Caco-2 (cell line): ENCODE measurements around the gene SESN2. TPM values are rescaled to one million over a fixed set of nuclear protein-coding genes. Genes with fewer than 3 reads are reported as not detected.
"Not testable (repeated sequence)": the region's sequence is repeated elsewhere in the genome, so short reads cannot be mapped to it uniquely, and the experiment has no call there.

ENCODE experiments used
- BruUV-seq: library from RNA; stranded (reverse); fragments of 400-500 nt; replicated peaks from 2 replicates; lab custom pipeline; 2021; lab: Mats Ljungman, UMichigan
- CTCF ChIA-PET: fragments of 300-600 bp; sonication (Branson Sonifier 250); formaldehyde crosslinking; loops from one replicate; lab custom pipeline; 2022; ENCODE audit warnings: antibody characterized with exemption; lab: Charles Lee
- POLR2A ChIA-PET: fragments of 300-600 bp; sonication (Branson Sonifier 250); formaldehyde crosslinking; loops from one replicate; lab custom pipeline; 2022; ENCODE audit warnings: antibody characterized with exemption; lab: Charles Lee
- DNase-seq, 2 experiments: peaks; one replicate each; pipeline versions ENCODE4 v3.0.0 to v3.0.0-alpha.2; 2020 to 2022
- H3K27me3 ChIP-seq: replicated peaks from 2 replicates; pipeline ENCODE4 v1.6.0; 2011; ENCODE audit warnings: low read length; ENCODE audit not compliant: control insufficient read depth, insufficient read depth
- H3K36me3 ChIP-seq: 2 replicates; pipeline ENCODE4 v1.5.1; 2011; ENCODE audit warnings: low read length; ENCODE audit not compliant: control insufficient read depth, insufficient read depth
- H3K4me1 ChIP-seq: fragments of 250-450 bp; sonication (Bioruptor Pico); 2 replicates; pipeline ENCODE4 v1.5.1; 2020; ENCODE audit warnings: mild to moderate bottlenecking
- H3K4me3 ChIP-seq: 2 replicates; pipeline ENCODE4 v1.5.1; 2011; ENCODE audit warnings: low read depth, mild to moderate bottlenecking, control low read depth, low read length
- H3K9me3 ChIP-seq: fragments of 250-450 bp; sonication (Bioruptor Pico); 2 replicates; pipeline ENCODE4 v1.5.1; 2020; ENCODE audit warnings: mild to moderate bottlenecking, moderate library complexity
- H3K27ac Mint-ChIP-seq: one replicate; pipeline ENCODE4 v1.8.0; 2022; ENCODE audit warnings: mixed read lengths; ENCODE audit not compliant: unreplicated experiment
- H3K27me3 Mint-ChIP-seq: one replicate; pipeline ENCODE4 v1.8.0; 2022; ENCODE audit warnings: mixed read lengths; ENCODE audit not compliant: insufficient read depth, unreplicated experiment
- H3K36me3 Mint-ChIP-seq: one replicate; pipeline ENCODE4 v1.8.0; 2022; ENCODE audit warnings: mild to moderate bottlenecking, mixed read lengths; ENCODE audit not compliant: insufficient read depth, unreplicated experiment
- H3K4me1 Mint-ChIP-seq: one replicate; pipeline ENCODE4 v1.8.0; 2022; ENCODE audit warnings: low read depth, mixed read lengths; ENCODE audit not compliant: unreplicated experiment
- H3K4me3 Mint-ChIP-seq: one replicate; pipeline ENCODE4 v1.8.0; 2022; ENCODE audit warnings: mild to moderate bottlenecking, moderate library complexity, mixed read lengths; ENCODE audit not compliant: unreplicated experiment
- H3K9me3 Mint-ChIP-seq: one replicate; pipeline ENCODE4 v1.8.0; 2022; ENCODE audit warnings: mixed read lengths; ENCODE audit not compliant: unreplicated experiment
- CTCF ChIP-seq, 2 experiments: fragments of 200-600 bp in 1 of 2; IDR thresholded peaks; 1 replicate in 1 of 2; 2 replicates in 1 of 2; pipeline versions ENCODE4 v1.5.1 to v1.8.0; 2011 to 2022; ENCODE audit warnings: antibody characterized with exemption in 1 of 2, control low read depth in 1 of 2, inconsistent platforms in 1 of 2, low read depth in 1 of 2, low read length in 1 of 2, mild to moderate bottlenecking in 1 of 2, moderate library complexity in 1 of 2; ENCODE audit not compliant: insufficient read depth in 1 of 2, severe bottlenecking in 1 of 2, unreplicated experiment in 1 of 2
- intact Hi-C: fragments of 100-400 bp; cut with micrococcal nuclease; formaldehyde crosslinking; loops from one replicate; pipeline ENCODE4 v1.10.0; 2022; ENCODE audit not compliant: unreplicated experiment
- total RNA-seq: library from RNA; stranded (reverse); gene quantifications from 2 replicates; pipeline ENCODE4 v1.2.3, GENCODE V29; 2022

SESN2 gene
- total RNA-seq, 1 experiment from 2014 or later, result 34.5 TPM

GRCh38 chr1:28326984-28327383 lies 67.7 kb downstream of the SESN2 start:
- Histone ChIP-seq H3K27me3 (no peaks in the 10 kb centered on the region), H3K36me3 (no peaks in the 10 kb centered on the region), H3K4me1 (peaks cover 9% of the 10 kb centered on the region), H3K9me3 (no peaks in the 10 kb centered on the region), H3K4me3 (no peak overlapping the region)
- intact Hi-C loops, result no loop called here
- POLR2A ChIA-PET, result no interaction called here
- Mint-ChIP-seq H3K4me1 (peaks cover 15% of the 10 kb centered on the region), H3K4me3 (no peak overlapping the region), H3K9me3 (no peaks in the 10 kb centered on the region), H3K27me3 (no peaks in the 10 kb centered on the region), H3K36me3 (peaks cover 16% of the 10 kb centered on the region), H3K27ac (no peak overlapping the region)
- CTCF ChIA-PET, result no interaction called here
- DNase-seq, result no peak
- TF ChIP-seq CTCF (IDR thresholded peaks at IDR 0.05; ENCODE audit: insufficient read depth in 1 of 2, low read depth in 1 of 2, low read length in 1 of 2, severe bottlenecking in 1 of 2, unreplicated experiment in 1 of 2), result no peak
- BruUV-seq, result no TSS peak

GRCh38 chr1:28327431-28327830 lies 68.1 kb downstream of the SESN2 start:
- H3K27me3 ChIP-seq, H3K36me3 ChIP-seq, H3K4me3 ChIP-seq, H3K9me3 ChIP-seq, H3K9me3 Mint-ChIP-seq, H3K4me1 ChIP-seq, H3K27me3 Mint-ChIP-seq, BruUV-seq, intact Hi-C loops, DNase-seq, H3K4me3 Mint-ChIP-seq, POLR2A ChIA-PET: not testable (repeated sequence)
- H3K27ac Mint-ChIP-seq, result peak overlapping the region; percentile 95
- peaks cover 15% of the 10 kb centered on the region for H3K4me1 Mint-ChIP-seq
- peaks cover 16% of the 10 kb centered on the region for H3K36me3 Mint-ChIP-seq
- CTCF ChIA-PET, result interaction anchor here (3.2 kb wide), 1 partner anchor 79 kb away, joined by 20 read pairs; no protein-coding TSS in a partner anchor

GRCh38 chr1:28328228-28328648 lies 68.9 kb downstream of the SESN2 start:
- H3K36me3 ChIP-seq, result no peaks in the 10 kb centered on the region
- Mint-ChIP-seq H3K36me3 (peaks cover 16% of the 10 kb centered on the region), H3K4me1 (peaks cover 15% of the 10 kb centered on the region), H3K27me3 (no peaks in the 10 kb centered on the region), H3K27ac (peak overlapping the region; percentile 95), H3K4me3 (peak overlapping the region; percentile 83), H3K9me3 (no peaks in the 10 kb centered on the region)
- no peak for DNase-seq
- H3K27me3 ChIP-seq, result no peaks in the 10 kb centered on the region
- no peaks in the 10 kb centered on the region for H3K4me1 ChIP-seq
- ChIA-PET POLR2A (interaction anchor here (0.6 to 1.4 kb wide), 7 partner anchors 22 to 555 kb away, joined by 3 to 7 read pairs (median 4); partner anchors contain the start of genes ATP5IF1, STX12 and TAF12), CTCF (interaction anchor here (1.0 to 3.2 kb wide), 2 partner anchors 22 to 80 kb away, joined by 3 to 20 read pairs; no protein-coding TSS in a partner anchor)
- intact Hi-C loops, result no loop called here
- TF ChIP-seq CTCF (IDR thresholded peaks at IDR 0.05; ENCODE audit: insufficient read depth in 1 of 2, low read depth in 1 of 2, low read length in 1 of 2, severe bottlenecking in 1 of 2, unreplicated experiment in 1 of 2), result no peak
- H3K4me3 ChIP-seq, result peak overlapping the region; percentile 33
- no peaks in the 10 kb centered on the region for H3K9me3 ChIP-seq
- TSS peak; percentile 88 for BruUV-seq
